Hepatocyte (in vitro differentiated cells): ENCODE data around the gene TRMT11.

Experiments used
- EZH2 ChIP-seq: fragments of 200-600 bp; sonication (generic); IDR thresholded peaks from 2 replicates; pipeline ENCODE4 v1.6.1; 2016; ENCODE audit warnings: antibody characterized with exemption, mild to moderate bottlenecking, borderline replicate concordance
- EZH2phosphoT487 ChIP-seq: fragments of 200-600 bp; sonication (generic); IDR thresholded peaks from one replicate; pipeline ENCODE4 v1.6.1; 2018; ENCODE audit warnings: antibody characterized with exemption, mild to moderate bottlenecking, low read depth, moderate library complexity; ENCODE audit not compliant: unreplicated experiment, severe bottlenecking
- TF ChIP-seq, protein P1 (sequence below): fragments of 200-600 bp; sonication (generic); IDR thresholded peaks from 2 replicates; pipeline ENCODE4 v1.5.1; 2016; ENCODE audit warnings: antibody characterized with exemption, mild to moderate bottlenecking; ENCODE audit not compliant: poor library complexity

DNA sequence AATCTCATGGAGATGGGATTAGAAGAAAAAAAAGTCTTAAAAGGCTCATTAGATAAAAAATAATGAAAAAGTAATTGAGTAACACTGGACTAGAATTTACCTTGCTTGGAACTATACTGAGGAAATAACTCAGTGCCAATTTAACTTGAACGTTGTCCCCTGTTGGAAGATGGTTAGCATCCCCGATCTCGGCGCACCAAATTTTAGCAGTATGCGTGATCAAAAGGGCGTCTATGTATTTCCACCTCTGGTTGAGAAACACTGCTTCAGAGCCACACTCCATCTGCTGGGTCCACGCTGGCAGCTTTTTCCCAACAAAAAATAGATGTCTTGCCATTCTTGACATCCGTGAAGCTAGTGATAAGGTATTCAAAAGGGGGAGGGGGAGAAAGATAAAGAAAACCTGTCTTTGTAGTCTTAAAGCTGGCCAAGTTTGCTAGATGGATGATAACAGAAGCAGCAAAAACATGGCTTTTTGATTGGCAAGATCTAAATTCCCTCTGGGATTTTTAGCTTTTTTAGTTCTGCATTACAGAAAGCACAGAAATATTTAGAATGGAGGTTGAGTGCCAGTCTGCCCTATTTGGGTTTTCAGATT lies 23.3 kb upstream of the TRMT11 start:
- TF ChIP-seq, protein P1, sequence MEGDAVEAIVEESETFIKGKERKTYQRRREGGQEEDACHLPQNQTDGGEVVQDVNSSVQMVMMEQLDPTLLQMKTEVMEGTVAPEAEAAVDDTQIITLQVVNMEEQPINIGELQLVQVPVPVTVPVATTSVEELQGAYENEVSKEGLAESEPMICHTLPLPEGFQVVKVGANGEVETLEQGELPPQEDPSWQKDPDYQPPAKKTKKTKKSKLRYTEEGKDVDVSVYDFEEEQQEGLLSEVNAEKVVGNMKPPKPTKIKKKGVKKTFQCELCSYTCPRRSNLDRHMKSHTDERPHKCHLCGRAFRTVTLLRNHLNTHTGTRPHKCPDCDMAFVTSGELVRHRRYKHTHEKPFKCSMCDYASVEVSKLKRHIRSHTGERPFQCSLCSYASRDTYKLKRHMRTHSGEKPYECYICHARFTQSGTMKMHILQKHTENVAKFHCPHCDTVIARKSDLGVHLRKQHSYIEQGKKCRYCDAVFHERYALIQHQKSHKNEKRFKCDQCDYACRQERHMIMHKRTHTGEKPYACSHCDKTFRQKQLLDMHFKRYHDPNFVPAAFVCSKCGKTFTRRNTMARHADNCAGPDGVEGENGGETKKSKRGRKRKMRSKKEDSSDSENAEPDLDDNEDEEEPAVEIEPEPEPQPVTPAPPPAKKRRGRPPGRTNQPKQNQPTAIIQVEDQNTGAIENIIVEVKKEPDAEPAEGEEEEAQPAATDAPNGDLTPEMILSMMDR: no peak
- no peak for TF ChIP-seq EZH2
- TF ChIP-seq EZH2phosphoT487: no peak
